NOMO-1 treated with dmso at 0.1 percent for 144 hours (cell line): ENCODE data around the gene PHTF1.
"Not testable (repeated sequence)": the region's sequence is repeated elsewhere in the genome, so short reads cannot be mapped to it uniquely, and the experiment has no call there.

Source experiments
- DNase-seq: peaks from one replicate; lab custom pipeline; 2025; ENCODE audit not compliant: unreplicated experiment; lab: John Stamatoyannopoulos, UW

The PHTF1 gene

DNA sequence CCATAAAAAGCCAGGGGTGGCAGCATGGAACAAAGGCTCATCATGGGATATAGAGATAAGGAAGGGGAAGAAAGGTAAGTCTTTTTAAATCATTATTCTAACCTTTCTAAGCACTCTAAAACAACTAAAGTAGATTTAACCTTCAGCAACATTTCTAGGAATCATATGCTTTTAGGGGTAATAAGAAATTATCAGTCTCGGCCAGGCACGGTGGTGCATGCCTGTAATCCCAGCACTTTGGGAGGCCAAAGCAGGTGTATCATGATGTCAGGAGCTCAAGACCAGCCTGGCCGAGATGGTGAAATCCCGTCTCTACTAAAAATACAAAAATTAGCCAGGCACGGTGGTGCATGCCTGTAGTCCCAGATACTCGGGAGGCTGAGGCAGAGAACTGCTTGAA lies 20.3 kb upstream of the PHTF1 start:
- DNase-seq, result no peak

DNA sequence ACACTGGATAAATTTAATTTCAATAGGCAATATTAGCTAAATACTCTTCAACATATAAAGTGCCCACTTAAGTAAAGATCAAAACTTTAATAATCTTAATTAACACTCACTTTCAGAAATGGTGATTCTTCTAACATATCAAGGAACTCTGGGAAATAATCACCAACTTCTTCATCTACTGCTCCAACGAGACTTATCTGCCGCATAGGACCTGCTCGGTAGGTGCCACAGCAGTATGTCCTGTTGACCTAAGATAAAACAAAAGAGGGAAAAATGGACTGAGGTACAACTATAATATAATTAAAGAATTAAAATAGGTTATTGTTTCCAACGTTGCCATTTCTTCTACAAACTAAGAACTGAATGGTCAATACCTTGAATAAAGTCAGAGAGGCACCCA lies 18.3 kb upstream of the PHTF1 start:
- DNase-seq, result no peak

DNA sequence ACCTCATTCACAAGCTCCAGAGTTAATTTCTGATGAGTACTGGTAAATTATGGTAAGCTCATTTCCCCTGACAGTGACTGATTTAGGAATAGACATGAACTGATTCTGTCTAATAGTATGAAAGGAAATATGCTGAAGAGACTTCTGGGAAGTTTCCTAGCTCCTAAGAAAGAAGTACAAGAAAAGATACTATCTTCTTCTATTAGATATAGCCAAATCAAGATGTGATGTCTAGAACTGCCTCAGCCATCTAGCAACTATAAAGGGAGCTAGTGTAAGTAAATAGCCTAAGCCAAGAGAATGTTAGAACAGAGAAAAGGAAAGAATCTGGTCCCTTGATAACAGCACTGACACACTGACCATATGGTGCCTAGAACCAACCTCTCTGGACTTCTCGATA lies 10.7 kb upstream of the PHTF1 start:
- no peak for DNase-seq

DNA sequence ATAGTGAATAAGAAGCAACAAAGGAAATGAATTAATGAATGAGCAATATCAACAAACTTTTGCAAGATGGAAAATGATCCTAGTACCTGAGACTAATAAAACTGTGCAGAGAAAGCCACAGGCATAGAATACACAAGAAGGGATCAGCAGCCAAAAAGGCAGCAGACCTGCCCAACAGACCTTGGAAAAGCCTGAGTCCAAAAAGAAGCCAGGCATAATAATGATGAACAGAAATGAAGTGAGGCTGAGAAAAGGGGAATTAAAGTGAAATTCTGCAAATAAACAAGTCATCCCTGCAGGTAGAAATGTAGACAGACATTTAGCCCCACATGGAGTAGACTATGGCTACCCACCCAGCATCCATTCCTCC lies 10.3 kb upstream of the PHTF1 start:
- DNase-seq, result no peak

DNA sequence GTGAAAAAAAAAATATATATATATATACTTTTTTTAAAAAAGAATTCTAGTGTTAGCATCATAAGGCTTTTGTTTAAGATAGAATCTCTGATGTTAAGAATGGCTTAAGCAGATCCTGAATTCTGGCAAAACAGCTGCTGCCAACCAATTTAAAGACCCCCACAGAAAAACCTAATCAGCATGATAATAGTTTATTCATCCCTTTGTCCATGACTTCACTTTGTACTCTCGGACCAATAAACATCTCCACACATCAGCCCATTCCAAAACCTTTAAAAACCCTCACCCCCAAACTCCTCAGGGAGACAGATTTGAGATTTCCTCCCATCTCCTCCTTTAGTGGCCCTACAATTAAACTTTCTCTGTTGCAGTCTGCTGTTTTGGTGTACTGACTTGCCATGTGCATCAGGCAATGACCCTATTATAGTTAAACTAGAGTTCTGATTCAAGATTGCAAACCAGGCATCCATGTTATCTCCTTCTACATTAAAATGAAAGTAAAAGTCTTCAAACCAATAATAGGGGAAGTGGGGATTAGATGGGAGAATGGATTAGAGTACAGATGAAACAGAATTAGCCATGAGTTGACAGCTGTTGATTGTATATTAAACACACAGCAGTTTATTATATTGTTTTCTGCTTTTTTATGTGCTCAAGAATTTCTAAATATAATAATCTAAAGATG lies 9.8 kb upstream of the PHTF1 start:
- no peak for DNase-seq

DNA sequence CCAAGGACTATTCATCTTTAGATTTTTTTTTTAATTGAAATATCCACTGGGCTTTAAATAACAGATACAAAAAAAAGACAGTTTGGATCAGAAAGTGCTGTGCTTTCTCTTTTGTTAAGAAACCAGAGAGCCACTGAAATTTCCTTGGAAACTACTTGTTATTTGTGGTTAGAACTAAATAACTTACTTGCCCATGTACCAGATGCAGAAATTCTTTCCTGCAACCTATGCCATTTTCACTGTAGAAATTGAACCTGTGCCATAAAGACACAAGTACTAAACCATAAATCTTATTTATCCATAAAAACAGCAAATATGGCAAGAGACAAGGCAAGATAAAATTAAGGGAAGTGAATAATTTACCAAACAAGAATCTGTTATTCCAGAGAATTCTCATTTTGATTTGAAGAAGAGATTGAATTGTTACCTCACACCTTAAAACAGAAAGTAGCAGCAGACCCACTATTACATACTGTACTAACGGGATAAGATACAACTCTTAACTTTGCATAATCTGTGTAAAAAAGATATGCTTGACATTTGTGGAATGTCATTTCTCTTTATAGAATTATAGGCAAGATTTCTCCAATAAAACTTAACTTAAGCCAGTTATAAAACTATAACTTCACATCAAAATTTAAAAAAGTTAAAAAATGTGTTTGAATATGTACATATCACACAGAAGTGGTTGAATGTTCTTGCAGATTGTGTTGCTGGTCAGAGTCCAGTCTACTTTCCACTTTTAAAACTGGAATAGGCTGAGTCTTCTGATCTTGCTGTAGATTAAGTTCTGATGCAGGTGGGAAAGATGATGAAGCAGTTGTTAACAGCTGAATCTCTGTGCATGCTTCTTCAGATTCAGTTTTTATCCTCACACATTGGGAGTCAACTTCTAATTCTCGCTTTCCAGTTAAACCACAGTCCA lies 6.3 kb upstream of the PHTF1 start:
- DNase-seq, result no peak

DNA sequence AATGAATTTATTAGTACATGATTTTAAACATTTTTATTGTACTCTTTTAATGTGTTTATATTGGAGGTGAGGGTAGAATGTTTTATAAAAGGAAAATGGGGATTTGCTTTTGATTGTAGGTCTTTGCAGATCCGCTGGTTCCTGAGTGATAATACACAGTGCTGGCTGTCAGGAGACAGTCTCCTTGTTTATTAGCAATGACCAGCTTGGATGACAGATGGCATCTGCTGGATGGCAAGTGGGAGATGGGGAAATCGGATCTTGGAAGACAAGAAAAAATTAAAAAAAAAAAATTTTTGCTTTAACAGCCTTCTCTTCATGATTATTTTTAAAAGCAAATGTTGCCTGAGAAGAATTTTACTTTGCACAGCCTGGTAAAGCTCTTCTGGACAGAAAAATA lies 4.4 kb upstream of the PHTF1 start:
- no peak for DNase-seq

DNA sequence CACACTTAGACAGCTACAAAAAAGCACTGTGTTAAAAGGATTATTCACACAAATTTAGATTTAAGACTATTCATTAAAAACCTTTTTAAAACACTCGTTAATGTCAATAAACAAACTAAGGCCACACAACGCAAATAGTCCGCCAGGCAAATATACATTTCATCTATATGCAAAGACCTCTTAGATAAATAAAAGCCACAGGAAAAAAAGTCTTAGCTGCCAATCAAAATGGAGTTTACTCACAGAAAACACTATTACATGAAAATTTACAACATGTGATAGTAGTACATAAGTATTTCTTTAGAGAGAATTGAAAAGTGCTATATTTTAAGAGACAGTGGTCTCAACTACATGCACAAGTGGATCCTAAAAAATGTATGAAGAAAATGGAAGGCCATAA lies 2.7 kb upstream of the PHTF1 start:
- no peak for DNase-seq

DNA sequence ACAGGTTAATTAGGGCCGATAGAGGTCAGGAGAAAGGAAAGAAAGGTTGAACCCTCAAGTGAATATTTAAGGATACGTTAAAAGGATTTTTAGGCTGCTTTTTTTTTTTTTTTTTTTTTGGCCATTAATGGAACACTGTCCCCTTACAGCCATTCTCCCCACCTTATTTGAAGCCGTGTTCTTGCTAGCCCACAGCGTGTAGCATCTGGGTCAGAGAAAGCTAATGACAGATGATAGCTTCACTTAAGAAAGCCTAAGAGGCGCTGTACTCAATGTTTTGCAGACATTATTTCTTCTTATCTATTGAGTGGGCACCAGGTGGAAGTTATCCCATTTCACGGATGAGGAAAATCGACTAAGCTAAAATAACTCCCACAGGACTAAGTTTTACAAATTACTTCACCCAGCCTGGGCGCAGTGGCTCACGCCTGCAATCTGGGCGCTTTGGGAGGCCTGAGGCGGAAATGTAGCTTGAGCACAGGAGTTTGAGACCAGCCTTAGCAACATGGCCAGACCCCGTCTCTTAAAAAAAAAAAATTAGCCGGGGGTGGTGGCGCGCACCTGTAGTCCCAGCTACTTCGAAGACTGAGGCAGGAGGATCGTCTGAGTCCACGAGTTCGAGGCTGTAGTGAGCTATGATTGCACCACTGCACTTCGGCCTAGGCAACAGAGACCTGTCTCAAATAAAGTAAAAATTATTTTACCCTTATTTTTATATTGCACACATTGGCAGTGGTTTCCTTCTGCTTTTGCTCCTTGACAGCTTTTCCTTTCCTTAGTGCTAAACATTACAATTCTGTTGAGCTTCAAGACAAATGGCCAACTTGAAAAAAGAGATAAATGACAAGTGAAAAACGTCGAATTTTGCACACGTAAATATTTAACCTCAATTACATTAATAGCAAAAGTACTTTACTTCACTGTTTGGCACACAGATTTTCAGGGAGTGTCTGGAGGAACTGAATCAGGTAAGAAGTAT lies 1.1 kb upstream of the PHTF1 start:
- no peak for DNase-seq

DNA sequence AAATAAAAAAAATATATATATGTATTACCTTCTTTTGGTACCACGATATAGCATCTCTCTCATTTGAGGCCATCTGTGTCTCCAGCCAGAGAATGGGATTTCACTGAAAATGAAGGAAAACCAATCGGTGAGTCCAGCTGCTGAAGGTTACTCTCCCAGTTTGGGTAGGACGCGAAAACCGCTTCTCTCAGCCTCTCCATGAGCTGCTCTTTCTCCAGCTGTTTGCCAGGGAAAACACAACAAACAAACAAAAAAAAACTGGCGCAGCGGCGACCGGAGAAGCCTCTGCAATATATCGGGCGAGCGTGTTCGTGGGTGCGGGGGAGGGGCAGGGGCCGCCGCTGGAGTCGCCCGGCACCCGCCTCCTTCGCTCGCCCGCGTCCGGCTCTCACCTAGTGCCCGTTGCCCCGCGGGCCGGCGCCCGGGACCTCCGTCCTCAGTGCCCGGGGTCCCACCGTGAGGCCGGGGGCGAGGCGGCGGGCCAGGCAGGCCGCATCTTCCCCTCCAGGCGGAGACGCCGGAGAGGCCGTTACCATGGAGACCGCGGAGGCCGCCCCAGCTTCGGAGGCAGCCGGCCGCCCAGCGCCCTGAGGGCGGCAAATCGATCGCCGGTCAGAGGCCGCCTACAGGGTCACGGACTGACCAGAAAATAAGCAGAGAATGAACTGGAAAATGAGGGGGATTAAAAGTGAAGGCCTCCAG lies 504 bp downstream of the PHTF1 start:
- peak; percentile 46 for DNase-seq

DNA sequence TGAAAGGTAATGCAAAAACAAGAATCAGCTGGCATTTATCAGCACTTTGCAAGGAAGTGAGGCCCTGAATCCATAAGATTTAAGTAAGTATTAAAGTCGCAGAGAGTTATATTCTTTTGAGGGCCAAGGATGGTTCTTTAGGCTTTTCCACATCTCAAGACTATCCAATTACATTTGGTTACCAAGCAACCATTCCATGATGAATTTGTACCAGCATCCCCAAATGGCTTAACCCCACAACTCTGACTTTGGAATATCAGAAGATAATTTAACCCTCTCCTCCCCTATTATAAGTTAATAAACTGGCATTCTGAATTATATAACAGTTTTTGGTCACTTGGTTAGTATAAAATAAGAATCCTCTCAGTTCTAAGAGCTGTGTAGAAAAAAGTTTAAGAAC lies 2.8 kb downstream of the PHTF1 start:
- DNase-seq, result no peak

DNA sequence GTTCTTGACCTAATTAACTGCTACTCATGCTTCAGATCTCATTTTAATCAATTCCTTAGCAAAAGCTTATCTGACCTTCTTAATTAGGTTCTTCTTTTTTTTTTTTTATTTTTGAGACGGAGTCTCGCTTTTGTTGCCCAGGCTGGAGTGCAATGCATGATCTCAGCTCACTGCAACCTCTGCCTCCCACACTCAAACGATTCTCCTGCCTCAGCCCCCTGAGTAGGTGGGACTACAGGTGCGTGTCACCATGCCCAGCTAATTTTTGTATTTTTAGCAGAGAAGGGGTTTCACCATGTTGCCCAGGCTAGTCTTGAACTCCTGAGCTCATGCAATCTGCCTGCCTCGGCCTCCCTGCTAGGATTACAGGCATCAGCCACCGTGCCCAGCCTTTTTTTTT lies 6.0 kb downstream of the PHTF1 start:
- DNase-seq, result not testable (repeated sequence)

DNA sequence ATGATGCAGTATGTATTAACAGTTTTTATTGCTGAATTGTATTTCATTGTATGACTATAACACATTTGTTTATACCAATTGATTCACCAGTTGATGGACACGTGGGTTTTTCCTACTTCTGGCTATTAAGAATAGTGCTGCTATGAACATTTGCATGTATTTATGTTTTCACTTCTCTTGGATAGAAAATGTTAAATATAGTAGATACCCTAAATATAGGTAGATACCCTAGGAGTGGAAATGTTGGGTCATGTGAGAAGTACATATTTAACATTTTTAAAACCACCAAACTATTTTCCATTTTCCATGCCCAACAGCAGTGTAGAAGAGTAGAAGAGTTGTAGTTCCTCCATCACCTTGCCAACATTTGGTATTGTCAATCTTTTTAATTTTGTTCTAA lies 7.8 kb downstream of the PHTF1 start:
- DNase-seq, result no peak

DNA sequence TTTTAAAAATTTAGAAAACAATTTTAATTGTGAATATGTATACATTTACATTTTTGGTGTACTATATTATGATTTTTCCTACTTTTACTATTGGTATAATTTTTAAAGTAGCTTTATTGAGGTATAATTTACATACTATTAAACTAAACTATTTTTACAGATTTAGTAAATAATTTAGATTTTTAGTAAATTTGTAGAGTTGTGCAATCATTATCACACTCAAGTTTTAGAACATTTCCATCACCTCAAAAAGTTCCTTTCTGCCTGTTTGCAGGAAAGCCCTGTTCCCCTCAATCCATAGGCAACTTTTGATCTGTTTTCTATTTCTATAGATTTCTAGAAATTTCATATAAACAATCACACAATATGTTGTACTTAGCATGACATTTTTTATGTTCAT lies 8.2 kb downstream of the PHTF1 start:
- no peak for DNase-seq

DNA sequence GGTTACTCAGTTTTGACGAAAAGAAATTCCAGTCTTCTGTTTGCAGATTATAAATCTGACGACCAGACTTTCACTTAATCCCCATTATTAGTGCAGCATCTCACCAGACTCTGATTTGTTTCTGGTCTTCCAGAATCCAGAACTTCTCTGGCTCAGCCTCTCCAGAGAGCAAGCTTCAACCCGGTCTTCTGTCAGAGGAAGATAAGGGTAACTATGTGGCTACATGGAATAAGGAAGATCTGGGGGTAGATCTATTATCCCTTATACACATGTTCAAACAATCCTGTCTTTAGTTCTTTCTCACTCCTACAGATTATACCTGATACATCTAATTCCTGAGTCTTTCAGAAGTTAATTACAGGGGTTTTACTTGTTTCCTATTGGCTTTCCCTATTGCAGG lies 9.9 kb downstream of the PHTF1 start:
- DNase-seq, result no peak

DNA sequence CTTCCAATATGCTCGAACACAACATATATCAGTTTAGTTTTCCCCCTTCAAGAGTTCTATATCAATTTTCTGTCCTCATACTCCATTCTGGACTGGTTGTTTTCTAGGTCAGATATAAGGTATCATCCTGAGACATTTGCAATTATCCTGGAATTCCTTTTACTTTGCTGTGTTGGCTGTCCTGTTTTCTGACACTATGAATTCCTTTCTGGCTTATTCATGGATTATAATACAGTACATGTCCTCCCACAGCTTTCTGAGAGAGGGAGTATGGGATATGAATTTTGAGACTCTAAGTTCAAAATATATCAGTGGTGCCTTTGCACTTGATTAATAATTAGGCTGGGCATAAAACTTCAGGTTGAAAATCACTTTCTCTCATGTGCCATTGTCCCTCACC lies 11.9 kb downstream of the PHTF1 start:
- DNase-seq, result no peak

DNA sequence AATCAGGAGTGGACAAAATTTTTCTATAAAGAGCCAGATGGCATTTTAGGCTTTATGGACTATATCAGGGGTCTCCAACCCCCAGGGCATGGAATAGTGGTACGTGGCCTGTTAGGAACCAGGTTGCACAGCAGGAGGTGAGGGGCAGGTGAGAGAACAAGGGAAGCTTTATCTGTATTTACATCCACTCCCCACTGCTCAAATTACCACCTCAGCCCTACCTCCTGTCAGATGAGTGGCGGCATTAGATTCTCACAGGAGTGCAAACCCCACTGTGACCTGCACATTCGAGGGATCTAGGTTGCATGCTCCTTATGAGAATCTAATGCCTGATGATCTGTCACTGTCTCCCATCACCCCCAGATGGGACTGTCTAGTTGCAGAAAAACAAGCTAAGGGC lies 13.9 kb downstream of the PHTF1 start:
- DNase-seq, result no peak

DNA sequence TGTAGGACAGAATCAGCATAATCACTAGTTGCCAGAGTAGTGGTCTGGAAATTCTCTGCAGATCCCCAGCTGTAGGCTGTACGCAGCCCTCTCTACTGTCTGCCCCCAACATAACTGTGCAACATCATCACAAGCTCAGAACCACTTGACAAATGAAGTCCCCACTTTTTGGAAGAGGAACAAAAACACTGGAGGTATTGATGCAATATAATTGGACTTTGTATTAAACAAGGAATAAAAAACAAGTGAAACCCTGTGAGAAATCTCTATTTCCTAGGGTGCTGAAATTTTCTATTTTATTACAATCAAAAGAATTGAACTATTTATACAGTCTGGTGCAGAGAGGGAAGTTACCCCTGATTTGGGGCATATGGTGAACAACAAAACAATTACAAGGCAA lies 15.2 kb downstream of the PHTF1 start:
- DNase-seq, result no peak

DNA sequence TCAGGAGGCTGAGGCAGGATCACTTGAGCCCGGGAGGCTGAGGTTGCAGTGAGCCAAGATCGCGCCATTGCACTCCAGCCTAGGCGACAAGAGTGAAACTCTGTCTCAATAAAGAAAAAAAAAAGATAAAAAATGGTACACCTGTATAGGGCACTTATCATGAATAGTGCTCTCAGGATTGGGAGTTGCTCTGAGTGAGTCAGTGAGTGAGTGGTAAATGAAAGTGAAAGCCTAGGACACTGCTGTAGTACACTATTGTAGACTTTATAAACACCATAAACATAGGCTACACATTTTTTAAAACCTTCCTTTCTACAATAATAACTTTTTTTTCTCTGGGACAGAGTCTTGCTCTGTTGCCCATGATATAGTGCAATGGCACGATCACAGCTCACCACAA lies 16.8 kb downstream of the PHTF1 start:
- no peak for DNase-seq

DNA sequence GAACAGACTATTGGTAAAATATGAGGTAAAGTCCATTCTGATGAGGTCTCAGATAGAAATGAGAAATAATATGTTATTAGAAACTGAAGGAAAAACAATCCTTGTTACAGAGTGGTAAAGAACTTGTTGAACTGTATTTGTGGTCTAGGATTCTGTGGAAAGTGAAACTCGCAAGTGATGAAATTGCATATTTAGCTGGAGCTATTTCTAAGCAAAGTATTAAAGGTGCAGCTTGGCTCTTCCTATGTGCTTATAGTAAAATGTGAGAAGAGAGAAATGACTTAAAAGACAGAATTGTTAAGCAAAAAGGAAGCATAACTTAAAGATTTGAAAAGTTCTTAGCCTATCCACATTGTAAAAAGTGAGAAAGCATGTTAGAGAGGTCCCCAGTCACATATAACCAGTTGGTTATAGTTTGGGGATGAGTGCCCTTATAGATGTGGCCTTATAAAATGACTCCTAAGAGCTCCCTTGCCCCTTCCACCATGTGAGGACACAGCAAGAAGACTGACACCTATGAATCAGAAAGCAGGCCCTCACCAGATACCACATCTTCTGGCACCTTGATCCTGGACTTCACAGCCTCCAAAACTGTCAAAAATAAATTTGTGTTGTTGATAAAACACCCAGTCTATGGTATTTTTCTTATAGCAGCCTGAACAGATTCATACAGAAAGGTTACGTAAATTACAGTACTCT lies 24.8 kb downstream of the PHTF1 start:
- no peak for DNase-seq
